Right lobe of liver (tissue), 4 donors: ENCODE results near the gene LIFR.

ENCODE experiments used
- CTCF ChIP-seq, 4 donors: fragments of 200-600 bp in 3 of 4; fragments of 450-650 bp in 1 of 4; IDR thresholded peaks; one replicate each; pipeline versions ENCODE4 v1.5.1 to v1.8.0; 2016 to 2022; ENCODE audit warnings: antibody characterized with exemption in 4 of 4, mild to moderate bottlenecking in 2 of 4
- POLR2A ChIP-seq: fragments of 450-650 bp; IDR thresholded peaks from one replicate; pipeline ENCODE4 v1.6.1; 2017; ENCODE audit warnings: antibody characterized with exemption, mild to moderate bottlenecking
- donor health status: DM: no; HTN: no; CAD: no.
- donor health status: DM: no; HTN: no; CAD: no.
- donor health status: DM: no; HTN: yes; CAD: no.

- TF ChIP-seq CTCF (IDR thresholded peaks at IDR 0.05) (no peak), POLR2A (no peak)
These were observed 88.2 kb downstream of the LIFR start for GRCh38 chr5:38468202-38468673.
